Measurements from ENCODE around the gene CPNE6.
"Not testable (repeated sequence)": the region's sequence is repeated elsewhere in the genome, so short reads cannot be mapped to it uniquely, and the experiment has no call there.

The CPNE6 gene

GRCh38 chr14:24105609-24106239, 34.4 kb downstream of the CPNE6 start:
- not testable (repeated sequence) for DNase-seq (ENCODE audit: low spot score)

GRCh38 chr14:24106672-24107271, 35.4 kb downstream of the CPNE6 start:
- DNase-seq (ENCODE audit: low spot score), result no peak

- no peak for DNase-seq (ENCODE audit: low spot score)
Observed at GRCh38 chr14:24108336-24108874, 37.0 kb downstream of the CPNE6 start.

GRCh38 chr14:24110060-24110459, 38.7 kb downstream of the CPNE6 start:
- no peak for DNase-seq (ENCODE audit: low spot score)

- no peak for DNase-seq (ENCODE audit: low spot score)
Observed at GRCh38 chr14:24110523-24110922, 39.2 kb downstream of the CPNE6 start.

- DNase-seq (ENCODE audit: low spot score), result no peak
Observed at GRCh38 chr14:24113379-24113800, 42.0 kb downstream of the CPNE6 start.

GRCh38 chr14:24113801-24114531, 42.6 kb downstream of the CPNE6 start:
- peak; percentile 93 for DNase-seq (ENCODE audit: low spot score)

- DNase-seq (ENCODE audit: low spot score), result peak; percentile 100
Observed at GRCh38 chr14:24114532-24115421, 43.4 kb downstream of the CPNE6 start, which contains the start of the genes DCAF11 and NRL. Gene DCAF11 (plus strand): TSS chr14:24114777. CDS start chr14:24115595, 818 bp downstream. Gene NRL (minus strand): TSS chr14:24114949. CDS start chr14:24082848, 32,101 bp downstream.

- no peak for DNase-seq (ENCODE audit: low spot score)
Observed at GRCh38 chr14:24115422-24116127, 44.2 kb downstream of the CPNE6 start.

GRCh38 chr14:24116128-24116814, 44.9 kb downstream of the CPNE6 start:
- no peak for DNase-seq (ENCODE audit: low spot score)

- DNase-seq (ENCODE audit: low spot score), result no peak
Observed at GRCh38 chr14:24117179-24117578, 45.8 kb downstream of the CPNE6 start.

- DNase-seq (ENCODE audit: low spot score), result no peak
Observed at GRCh38 chr14:24119691-24120090, 48.3 kb downstream of the CPNE6 start.

- DNase-seq (ENCODE audit: low spot score), result no peak
Observed at GRCh38 chr14:24121210-24121609, 49.8 kb downstream of the CPNE6 start.

- no peak for DNase-seq (ENCODE audit: low spot score)
Observed at GRCh38 chr14:24122416-24122815, 51.1 kb downstream of the CPNE6 start.

GRCh38 chr14:24122898-24123297, 51.5 kb downstream of the CPNE6 start:
- no peak for DNase-seq (ENCODE audit: low spot score)

GRCh38 chr14:24123424-24124417, 52.4 kb downstream of the CPNE6 start:
- DNase-seq (ENCODE audit: low spot score), result no peak

- no peak for DNase-seq (ENCODE audit: low spot score)
Observed at GRCh38 chr14:24126939-24127338, 55.6 kb downstream of the CPNE6 start.

GRCh38 chr14:24127673-24128072, 56.3 kb downstream of the CPNE6 start:
- DNase-seq (ENCODE audit: low spot score), result no peak

All from NAMALWA (cell line).